Measurements from ENCODE around the gene UPF1.
"Not testable (repeated sequence)": the region's sequence is repeated elsewhere in the genome, so short reads cannot be mapped to it uniquely, and the experiment has no call there.

The UPF1 gene

GRCh38 chr19:18799389-18799970 is 32.3 kb upstream of the UPF1 start:
- no peak for DNase-seq

- no peak for DNase-seq
These were observed 31.7 kb upstream of the UPF1 start for GRCh38 chr19:18800079-18800478.

GRCh38 chr19:18800636-18801035 is 31.1 kb upstream of the UPF1 start:
- DNase-seq = no peak

- no peak for DNase-seq
These were observed 29.4 kb upstream of the UPF1 start for GRCh38 chr19:18802354-18802753.

- DNase-seq = no peak
These were observed 28.1 kb upstream of the UPF1 start for GRCh38 chr19:18803550-18804138.

GRCh38 chr19:18804139-18804601 is 27.6 kb upstream of the UPF1 start:
- DNase-seq = no peak

GRCh38 chr19:18804643-18805042 is 27.1 kb upstream of the UPF1 start:
- no peak for DNase-seq

GRCh38 chr19:18807861-18808331 is 23.9 kb upstream of the UPF1 start:
- DNase-seq = no peak

- DNase-seq = no peak
These were observed 22.4 kb upstream of the UPF1 start for GRCh38 chr19:18809149-18809868.

GRCh38 chr19:18811638-18812037 is 20.1 kb upstream of the UPF1 start:
- not testable (repeated sequence) for DNase-seq

GRCh38 chr19:18814063-18814462 is 17.7 kb upstream of the UPF1 start:
- DNase-seq = no peak

GRCh38 chr19:18815673-18816072 is 16.1 kb upstream of the UPF1 start:
- DNase-seq = no peak

- DNase-seq = not testable (repeated sequence)
These were observed 15.1 kb upstream of the UPF1 start for GRCh38 chr19:18816645-18817044.

GRCh38 chr19:18817574-18817973 is 14.2 kb upstream of the UPF1 start:
- no peak for DNase-seq

GRCh38 chr19:18828786-18829185 is 3.0 kb upstream of the UPF1 start:
- DNase-seq = no peak

- no peak for DNase-seq
These were observed 1.3 kb upstream of the UPF1 start for GRCh38 chr19:18830488-18830887.

- no peak for DNase-seq
These were observed 764 bp downstream of the UPF1 start for GRCh38 chr19:18832306-18833140.

GRCh38 chr19:18833141-18833476 is 1.4 kb downstream of the UPF1 start:
- DNase-seq = no peak

- DNase-seq = no peak
These were observed 2.3 kb downstream of the UPF1 start for GRCh38 chr19:18833849-18834643.

- DNase-seq = no peak
These were observed 2.9 kb downstream of the UPF1 start for GRCh38 chr19:18834644-18834984.

- DNase-seq = no peak
These were observed 7.9 kb downstream of the UPF1 start for GRCh38 chr19:18839465-18840287.

Data from NCI-H2107 (cell line).